GM21423 (cell line): Measurements from ENCODE around the gene KCNK3.
A peak's percentile ranks its signal among the peaks of the same experiment; 100 is the strongest.
"Not testable (repeated sequence)": the region's sequence is repeated elsewhere in the genome, so short reads cannot be mapped to it uniquely, and the experiment has no call there.

ENCODE experiments used
- ATAC-seq: cut with Tn5 transposase; IDR thresholded peaks from one replicate; pipeline ENCODE4 v1.9.1; 2021; ENCODE audit warnings: mild to moderate bottlenecking, moderate library complexity; ENCODE audit not compliant: unreplicated experiment

KCNK3 gene

DNA sequence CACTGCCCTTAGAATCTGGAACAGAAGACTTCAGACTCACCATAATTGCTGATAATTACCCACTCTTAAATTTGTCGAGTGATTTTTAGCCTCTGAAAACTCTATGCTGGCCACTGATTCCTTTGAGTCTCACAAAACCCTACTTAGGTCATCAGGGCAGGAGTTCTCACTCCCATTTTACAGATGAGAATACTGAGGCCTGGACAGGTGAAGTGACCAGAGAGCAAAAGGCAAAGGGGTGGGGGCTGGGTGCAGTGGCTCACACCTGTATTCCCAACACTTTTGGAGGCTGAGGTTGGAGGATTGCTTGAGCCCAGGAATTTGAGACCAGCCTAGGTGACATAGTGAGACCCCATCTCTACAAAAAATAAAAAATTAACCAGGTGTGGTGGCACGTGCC lies 36.8 kb downstream of the KCNK3 start:
- ATAC-seq: no peak

- no peak for ATAC-seq
Observed at GRCh38 chr2:26730549-26731344, 38.2 kb downstream of the KCNK3 start.

GRCh38 chr2:26731714-26732113 lies 39.2 kb downstream of the KCNK3 start:
- ATAC-seq: no peak

DNA sequence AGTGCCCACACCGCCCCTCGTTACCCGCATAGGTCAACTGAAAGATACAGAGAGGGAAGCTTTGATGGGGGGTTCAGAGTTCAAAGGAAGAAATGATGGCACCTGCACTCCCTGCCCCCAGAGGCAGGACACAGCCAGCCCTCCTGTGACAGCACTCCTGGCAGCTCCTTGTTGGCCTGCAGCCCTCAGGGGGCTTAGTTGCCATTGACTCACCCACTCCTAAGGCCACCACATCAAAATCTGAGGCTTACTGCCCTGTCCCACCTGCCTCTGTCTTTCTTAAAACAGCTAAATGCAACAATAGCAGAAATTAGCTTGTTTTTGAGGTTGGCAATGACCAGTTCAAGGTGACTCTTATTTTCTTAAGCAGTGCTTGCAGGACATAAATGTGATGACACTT lies 39.9 kb downstream of the KCNK3 start:
- no peak for ATAC-seq

GRCh38 chr2:26733413-26733812 lies 40.9 kb downstream of the KCNK3 start:
- no peak for ATAC-seq

DNA sequence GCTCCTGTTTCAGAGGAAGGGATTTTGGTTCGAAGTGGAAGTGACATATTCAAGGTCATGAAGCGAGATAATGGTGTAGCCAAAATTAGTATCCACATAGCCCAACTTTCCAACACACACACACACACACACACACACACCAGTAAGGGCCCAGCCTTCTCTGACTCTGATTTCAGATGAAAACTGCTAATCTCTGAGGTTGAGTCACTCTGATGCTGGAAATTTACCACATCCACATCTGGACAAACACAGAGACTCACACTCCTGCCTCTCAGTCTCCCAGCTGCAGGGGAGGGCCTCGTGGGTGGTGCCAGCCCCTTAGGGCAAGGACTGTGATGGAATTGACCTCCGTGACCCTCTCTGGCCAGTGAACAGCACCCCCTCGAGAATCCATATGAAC lies 42.6 kb downstream of the KCNK3 start:
- ATAC-seq: no peak

- ATAC-seq: no peak
Observed at GRCh38 chr2:26735883-26736588, 43.5 kb downstream of the KCNK3 start.

GRCh38 chr2:26737221-26737620 lies 44.7 kb downstream of the KCNK3 start:
- no peak for ATAC-seq

- ATAC-seq: no peak
Observed at GRCh38 chr2:26738481-26738880, 46.0 kb downstream of the KCNK3 start.

- ATAC-seq: no peak
Observed at GRCh38 chr2:26739514-26739913, 47.0 kb downstream of the KCNK3 start.

- no peak for ATAC-seq
Observed at GRCh38 chr2:26740346-26740745, 47.8 kb downstream of the KCNK3 start.

DNA sequence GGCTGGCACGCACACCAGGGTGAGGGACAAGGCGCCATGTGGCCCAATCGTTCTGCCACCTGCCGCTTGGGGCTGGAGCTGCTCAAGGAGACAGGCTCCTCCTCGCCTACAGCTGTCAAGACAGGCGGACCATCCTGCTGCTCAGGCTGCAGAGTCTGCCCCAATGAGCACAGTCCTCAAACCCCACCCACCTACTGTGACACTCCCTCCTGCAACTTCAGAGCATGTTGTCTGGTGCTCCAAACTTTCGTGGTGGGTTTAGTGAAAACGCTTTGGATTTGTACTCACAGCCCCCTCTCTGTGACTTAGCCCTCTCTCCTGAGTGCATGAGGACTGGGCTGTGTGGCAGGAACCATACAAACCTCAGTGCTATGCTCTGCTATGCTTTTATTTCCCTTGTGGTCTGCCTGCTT lies 48.4 kb downstream of the KCNK3 start:
- no peak for ATAC-seq

GRCh38 chr2:26742048-26742770 lies 49.7 kb downstream of the KCNK3 start:
- ATAC-seq: no peak

DNA sequence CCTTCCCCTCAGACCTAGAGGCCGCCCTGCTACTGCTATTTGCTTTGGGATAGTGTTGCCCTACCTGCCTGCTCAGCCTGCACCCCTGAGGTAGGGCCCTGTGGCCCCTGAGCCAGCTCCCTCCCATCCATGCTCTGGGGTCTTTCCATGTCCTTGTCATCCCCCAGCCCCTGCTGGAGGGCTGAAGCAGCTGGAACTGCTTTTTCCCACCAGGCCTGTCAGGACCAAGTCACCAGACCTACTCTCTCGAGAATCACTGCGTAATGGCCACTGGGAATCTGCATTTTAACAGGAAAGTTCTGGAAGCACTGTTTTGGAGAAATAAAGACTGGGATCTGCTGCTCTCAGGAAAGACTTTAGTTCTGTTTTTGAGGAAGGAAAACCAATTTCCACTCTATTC lies 51.3 kb downstream of the KCNK3 start:
- ATAC-seq: no peak

GRCh38 chr2:26744953-26745352 lies 52.4 kb downstream of the KCNK3 start:
- ATAC-seq: no peak

DNA sequence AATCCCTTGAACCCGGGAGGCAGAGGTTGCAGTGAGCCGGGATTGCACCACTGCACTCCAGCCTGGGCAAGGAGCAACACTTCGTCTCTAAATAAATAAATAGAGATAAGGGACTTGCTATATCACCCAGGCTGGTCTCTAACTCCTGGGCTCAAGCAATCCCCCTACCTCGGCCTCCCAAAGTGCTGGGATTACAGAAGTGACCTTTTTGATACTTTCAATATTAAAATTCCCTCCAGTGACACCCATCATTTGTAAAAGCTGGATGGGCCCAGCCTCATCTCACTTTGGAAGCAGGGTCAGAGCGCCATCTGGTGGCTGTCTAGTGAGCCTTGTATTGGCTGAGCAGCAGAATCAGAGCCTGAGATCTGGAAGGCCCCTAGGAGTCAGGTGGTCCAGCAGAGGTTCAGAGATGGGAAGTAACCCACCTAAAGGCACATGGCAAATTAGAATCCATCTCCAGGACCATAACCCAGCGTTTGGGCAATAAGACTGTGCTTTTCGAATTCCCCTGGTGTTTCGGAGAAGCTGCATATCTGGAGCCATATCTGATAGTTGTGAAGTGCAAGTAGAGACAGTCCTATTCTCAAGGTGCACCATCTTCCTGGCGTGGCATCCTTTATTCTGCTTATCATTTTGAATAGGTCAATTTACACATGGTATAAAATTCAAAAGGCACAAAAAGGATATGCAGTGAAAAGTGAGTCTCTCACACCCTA lies 53.2 kb downstream of the KCNK3 start:
- ATAC-seq: peak; percentile 52

DNA sequence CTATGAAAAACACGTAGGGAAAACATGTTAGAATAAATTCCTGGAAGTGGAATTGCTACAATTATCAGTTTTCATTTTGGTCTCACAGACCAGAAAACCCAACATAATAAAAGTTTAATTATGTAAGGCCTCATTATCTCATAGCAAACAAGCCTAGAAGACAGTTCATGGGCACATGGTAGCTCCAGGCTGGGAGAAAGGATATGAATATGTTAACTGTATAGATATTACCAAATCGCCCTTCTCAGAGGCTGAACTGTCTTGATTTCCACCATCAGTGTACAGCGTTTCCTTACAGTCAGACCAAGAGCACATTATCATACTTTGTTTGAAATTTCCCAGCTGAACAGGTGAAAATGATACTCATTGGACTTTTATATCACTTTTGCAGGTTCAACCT lies 54.4 kb downstream of the KCNK3 start:
- no peak for ATAC-seq

- not testable (repeated sequence) for ATAC-seq
Observed at GRCh38 chr2:26749787-26750420, 57.4 kb downstream of the KCNK3 start.

DNA sequence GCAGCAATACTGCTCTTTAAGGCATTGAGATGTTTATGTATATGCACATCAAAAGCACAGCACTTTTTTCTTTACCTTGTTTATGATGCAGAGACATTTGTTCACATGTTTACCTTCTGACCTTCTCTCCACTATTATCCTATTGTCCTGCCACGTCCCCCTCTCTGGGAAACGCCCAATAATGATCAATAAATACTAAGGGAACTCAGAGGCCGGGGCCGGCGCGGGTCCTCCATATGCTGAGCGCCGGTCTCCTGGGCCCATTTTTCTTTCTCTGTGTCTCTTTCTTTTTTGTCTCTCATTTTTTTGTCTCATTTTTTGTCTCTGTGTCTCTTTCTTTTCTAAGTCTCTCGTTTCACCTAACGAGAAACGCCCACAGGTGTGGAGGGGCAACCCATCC lies 57.9 kb downstream of the KCNK3 start:
- not testable (repeated sequence) for ATAC-seq

GRCh38 chr2:26752656-26753055 lies 60.1 kb downstream of the KCNK3 start:
- no peak for ATAC-seq

GRCh38 chr2:26754539-26754938 lies 62.0 kb downstream of the KCNK3 start:
- ATAC-seq: no peak
